ENCODE data around the gene HECTD4.

DNA sequence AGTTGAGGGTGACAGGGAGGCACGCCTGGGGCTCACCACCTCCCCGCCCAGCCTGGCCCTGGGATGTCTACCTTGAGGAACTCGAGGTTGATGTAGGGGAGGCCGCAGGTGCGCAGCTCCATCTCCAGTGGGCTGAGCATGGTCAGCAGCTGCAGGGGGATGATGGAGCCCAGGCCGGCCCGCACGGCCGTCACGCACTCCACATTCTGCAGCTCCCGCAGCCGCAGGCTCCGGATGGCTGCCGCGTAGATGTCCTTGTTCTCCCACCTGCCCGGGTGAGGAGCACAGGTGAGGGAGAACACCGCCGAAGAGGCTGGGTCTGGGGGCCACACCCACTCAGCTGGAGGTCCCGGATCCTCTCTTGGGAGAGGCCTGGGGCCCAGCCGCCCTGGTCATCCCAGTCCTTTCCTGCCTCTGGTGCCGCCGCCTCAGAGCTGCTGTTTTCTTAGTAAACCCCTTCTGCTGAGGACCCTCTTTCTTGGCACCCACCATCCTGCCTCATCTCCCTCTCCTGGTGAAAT is 218.7 kb downstream of the HECTD4 start:
- no peak for TF ChIP-seq POLR2AphosphoS5 (IDR thresholded peaks at IDR 0.05)
- no peak for TF ChIP-seq POLR2A (IDR thresholded peaks at IDR 0.05)
